Stimulated activated CD4-positive, alpha-beta T cell treated with anti-CD3 and anti-CD28 coated beads, Interleukin-1b, Interleukin-23, amount 100 ng/mL, for 24 hours (primary cell): ENCODE results near the gene BCL11B.

Experiments used
- DNase-seq, 4 experiments: peaks; one replicate each; pipeline ENCODE4 v3.0.0-alpha.2; 2020; ENCODE audit warnings: low read depth in 4 of 4, low spot score in 1 of 4

The BCL11B gene

DNA sequence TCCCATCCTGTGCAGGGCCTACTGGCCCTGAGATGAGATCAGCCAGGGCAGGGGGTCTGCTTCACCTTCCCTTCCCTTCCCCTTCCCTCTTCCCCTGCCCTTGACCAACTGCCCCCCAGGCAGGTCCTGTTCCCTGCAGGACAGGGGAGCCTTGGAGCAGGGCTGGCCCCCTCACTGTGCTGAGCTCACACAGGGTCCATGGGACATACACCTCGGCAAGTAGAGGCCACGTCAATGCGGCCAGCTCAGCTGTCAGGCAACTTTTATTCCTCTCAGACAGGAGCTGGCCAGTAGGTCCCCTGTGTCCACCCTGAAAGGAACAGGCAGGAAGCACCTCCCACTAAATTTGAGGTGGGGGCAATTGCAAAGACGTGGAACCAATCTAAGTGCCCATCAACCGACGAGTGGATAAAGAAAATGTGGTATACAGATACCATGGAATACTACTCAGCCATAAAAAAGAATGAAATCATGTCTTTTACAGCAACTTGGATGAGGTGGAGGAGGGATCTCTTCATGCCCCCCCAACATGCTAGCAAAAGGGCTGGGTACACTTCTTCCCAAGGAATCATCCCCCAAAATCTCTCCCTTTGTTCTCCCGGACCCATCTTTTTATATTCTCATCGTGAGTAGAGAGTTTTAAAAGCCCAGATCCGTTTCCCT is 148.7 kb downstream of the BCL11B start:
- no peak for DNase-seq

DNA sequence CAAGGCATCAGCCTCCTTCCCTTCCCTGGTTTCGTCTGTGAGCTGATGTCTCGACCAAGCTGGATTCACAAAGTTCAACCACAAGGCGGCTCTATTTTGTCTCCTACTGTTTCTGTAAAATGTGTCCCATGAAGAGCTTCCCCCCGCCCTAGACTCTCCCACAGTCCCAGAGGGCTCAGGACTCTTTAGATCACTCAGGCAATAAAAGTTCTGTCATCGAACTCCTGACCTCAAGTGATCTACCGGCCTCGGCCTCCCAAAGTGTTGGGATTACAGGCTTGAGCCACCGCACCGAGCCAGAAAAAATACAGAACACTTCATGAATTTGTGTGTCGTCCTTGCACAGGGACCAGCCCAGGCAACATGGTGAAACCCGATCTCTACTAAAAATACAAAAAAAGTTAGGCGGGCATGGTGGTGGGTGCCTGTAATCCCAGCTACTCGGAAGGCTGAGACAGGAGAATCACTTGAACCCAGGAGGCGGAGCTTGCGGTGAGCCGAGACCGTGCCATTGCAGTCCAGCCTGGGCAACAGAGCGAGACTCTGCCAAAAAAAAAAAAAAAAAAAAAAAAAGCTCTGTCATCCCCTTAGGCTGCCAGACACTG is 149.4 kb downstream of the BCL11B start:
- DNase-seq: no peak

DNA sequence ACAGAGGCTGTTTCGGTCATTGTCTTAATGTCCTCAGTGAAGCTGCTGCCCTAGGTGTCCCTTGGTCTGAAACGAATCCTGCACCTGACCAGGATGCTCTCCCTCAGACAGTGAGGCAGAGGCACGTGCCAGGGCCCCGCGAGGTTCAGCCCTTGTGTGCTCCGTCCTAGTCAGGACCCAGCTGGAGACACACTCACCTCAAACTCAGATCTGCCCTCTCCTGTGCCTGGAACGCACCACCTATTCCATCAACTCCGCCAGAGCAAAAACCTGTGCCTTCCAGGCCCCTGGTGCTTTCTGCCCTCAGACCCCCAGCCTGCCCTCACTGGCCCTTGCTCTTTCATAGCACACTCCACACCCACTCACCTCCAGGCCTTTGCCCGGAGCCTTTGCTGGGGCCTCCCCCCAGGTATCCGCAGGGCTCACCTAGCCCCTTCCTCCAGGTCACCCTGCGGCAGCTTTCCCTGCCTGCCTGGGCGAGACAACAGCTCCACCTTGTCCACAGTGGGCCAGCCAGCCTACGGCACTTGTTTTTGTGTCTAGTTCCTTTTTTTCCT is 150.6 kb downstream of the BCL11B start:
- DNase-seq: no peak

DNA sequence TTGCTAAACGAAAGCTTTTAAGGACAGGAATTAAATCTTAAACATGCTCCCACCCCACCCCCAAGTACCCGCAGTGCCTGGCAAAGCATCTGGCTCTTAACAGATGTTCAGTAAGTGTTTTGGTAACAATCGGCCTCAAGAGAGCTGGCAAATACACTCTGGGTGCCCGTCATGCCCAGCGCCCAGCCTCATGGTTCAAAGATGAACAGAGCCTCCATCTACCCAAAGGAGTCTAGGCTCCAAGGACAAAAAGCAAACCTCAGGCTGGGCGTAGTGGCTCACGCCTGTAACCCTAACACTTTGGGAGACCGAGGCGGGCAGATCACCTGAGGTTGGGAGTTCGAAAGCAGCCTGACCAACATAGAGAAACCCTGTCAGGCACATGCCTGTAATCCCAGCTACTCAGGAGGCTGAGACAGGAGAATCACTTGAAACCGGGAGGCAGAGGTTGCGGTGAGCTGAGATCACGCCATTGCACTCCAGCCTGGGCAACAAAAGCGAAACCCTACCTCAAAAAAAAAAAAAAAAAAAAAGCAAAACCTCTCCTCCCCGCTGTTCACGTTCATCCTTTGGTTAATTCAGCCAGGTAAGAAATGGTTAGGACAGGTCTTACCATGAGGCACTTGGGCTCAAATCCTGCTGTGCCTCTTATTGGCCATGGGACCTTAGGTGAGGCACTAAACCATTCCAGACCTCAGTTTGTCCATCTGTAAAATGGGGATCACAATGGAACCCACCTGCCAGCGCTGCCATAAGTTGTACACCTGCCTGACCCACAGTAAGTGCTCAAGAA is 151.3 kb downstream of the BCL11B start:
- DNase-seq: no peak

GRCh38 chr14:99119554-99120525 is 152.2 kb downstream of the BCL11B start:
- DNase-seq: no peak
